ENCODE results near the gene TCP10L.
A peak's percentile ranks its signal among the peaks of the same experiment; 100 is the strongest.

TCP10L gene

GRCh38 chr21:32585970-32586369 lies 647 bp upstream of the TCP10L start:
- TF ChIP-seq POLR2A (IDR thresholded peaks at IDR 0.05; ENCODE audit: extremely low read depth, insufficient read length) = no peak
- TF ChIP-seq MAX (IDR thresholded peaks at IDR 0.05; ENCODE audit: low read depth, low read length) = no peak
- no peak for TF ChIP-seq MYC (IDR thresholded peaks at IDR 0.05; ENCODE audit: low read depth, low read length)
- TF ChIP-seq, protein P1, sequence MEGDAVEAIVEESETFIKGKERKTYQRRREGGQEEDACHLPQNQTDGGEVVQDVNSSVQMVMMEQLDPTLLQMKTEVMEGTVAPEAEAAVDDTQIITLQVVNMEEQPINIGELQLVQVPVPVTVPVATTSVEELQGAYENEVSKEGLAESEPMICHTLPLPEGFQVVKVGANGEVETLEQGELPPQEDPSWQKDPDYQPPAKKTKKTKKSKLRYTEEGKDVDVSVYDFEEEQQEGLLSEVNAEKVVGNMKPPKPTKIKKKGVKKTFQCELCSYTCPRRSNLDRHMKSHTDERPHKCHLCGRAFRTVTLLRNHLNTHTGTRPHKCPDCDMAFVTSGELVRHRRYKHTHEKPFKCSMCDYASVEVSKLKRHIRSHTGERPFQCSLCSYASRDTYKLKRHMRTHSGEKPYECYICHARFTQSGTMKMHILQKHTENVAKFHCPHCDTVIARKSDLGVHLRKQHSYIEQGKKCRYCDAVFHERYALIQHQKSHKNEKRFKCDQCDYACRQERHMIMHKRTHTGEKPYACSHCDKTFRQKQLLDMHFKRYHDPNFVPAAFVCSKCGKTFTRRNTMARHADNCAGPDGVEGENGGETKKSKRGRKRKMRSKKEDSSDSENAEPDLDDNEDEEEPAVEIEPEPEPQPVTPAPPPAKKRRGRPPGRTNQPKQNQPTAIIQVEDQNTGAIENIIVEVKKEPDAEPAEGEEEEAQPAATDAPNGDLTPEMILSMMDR (IDR thresholded peaks at IDR 0.05; ENCODE audit: low read depth, low read length) = no peak
- DNase-seq (ENCODE audit: low read depth) = no peak
- H3K4me3 ChIP-seq (ENCODE audit: low read depth, low read length) = no peak overlapping the region

GRCh38 chr21:32584472-32584871 lies 851 bp downstream of the TCP10L start:
- TF ChIP-seq MAX (IDR thresholded peaks at IDR 0.05; ENCODE audit: low read depth, low read length) (no peak), MYC (IDR thresholded peaks at IDR 0.05; ENCODE audit: low read depth, low read length) (no peak), POLR2A (IDR thresholded peaks at IDR 0.05; ENCODE audit: extremely low read depth, insufficient read length) (no peak)
- TF ChIP-seq, protein P1 (IDR thresholded peaks at IDR 0.05; ENCODE audit: low read depth, low read length) = no peak
- DNase-seq (ENCODE audit: low read depth) = no peak
- no peak overlapping the region for H3K4me3 ChIP-seq (ENCODE audit: low read depth, low read length)

DNA sequence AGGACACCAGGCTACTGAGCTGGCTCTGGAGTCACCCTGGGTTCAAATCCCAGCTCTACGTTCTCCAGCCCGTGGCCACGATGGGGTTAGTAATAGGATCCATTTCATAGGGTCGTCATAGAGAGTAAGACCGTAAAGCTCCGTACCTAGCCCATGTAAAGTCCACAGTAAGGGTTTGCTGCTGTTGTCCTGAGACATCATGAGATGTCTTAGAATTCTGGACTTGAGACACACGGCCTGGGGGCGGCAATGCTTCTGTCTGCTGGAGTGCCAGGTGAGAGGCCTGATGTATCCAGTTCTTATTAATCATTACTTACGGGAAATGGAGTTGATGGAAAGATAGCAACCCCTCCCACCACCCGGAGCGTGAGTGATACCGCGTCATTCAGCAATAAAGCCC lies 3.6 kb downstream of the TCP10L start:
- TF ChIP-seq, protein P1 (IDR thresholded peaks at IDR 0.05; ENCODE audit: low read depth, low read length) = no peak
- TF ChIP-seq POLR2A (IDR thresholded peaks at IDR 0.05; ENCODE audit: extremely low read depth, insufficient read length) (no peak), MAX (IDR thresholded peaks at IDR 0.05; ENCODE audit: low read depth, low read length) (no peak), MYC (IDR thresholded peaks at IDR 0.05; ENCODE audit: low read depth, low read length) (no peak)
- H3K4me3 ChIP-seq (ENCODE audit: low read depth, low read length) = no peak overlapping the region
- DNase-seq (ENCODE audit: low read depth) = no peak

DNA sequence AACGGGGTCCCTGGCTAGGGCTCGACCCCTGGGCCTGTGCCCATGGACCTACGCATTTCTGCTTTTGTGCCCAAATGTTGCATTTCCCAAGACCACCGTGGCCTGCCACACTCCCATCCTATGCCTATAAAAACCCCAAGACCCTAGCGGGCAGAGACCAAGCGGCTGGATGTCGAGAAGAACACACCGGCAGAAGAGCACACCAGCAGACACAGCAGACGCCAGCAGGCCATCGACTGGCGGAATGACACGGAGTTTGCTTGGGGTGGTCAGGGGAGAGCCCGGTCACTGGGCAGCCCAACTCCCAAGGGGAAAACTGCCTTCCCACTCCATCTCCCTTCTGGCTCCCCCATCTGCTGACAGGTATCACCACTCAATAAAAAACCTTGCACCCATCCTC lies 4.4 kb downstream of the TCP10L start:
- H3K4me3 ChIP-seq (ENCODE audit: low read depth, low read length) = no peak overlapping the region

DNA sequence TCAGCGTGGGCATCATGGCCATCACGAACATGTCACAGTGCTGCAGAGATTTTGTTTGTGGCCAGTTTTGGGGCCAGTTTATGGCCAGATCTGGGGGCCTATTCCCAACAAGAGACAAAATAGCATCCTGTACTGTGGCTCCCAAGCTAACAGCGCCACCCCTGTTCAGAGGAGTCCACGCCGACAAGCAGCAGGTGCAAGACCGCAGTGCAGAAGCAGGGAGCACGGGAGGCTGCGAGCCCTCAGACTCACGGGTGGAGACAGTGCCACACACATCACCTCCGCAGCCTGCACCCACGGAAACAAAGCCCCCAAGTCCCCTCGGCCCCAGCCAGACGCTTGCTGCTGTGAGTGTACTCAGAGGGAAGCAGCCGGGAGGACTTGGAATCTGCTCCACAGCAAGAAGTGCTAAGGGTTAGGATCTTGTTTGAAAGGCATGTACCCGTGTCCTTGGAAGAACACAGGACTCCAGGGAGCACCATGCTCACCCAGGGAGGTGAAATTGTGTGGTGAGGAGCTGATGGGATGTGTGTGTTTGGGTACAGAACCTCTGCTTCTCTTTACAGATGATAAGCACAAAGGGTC lies 7.1 kb downstream of the TCP10L start:
- no peak overlapping the region for H3K4me3 ChIP-seq (ENCODE audit: low read depth, low read length)
- TF ChIP-seq MYC (IDR thresholded peaks at IDR 0.05; ENCODE audit: low read depth, low read length) (no peak), MAX (IDR thresholded peaks at IDR 0.05; ENCODE audit: low read depth, low read length) (no peak), POLR2A (IDR thresholded peaks at IDR 0.05; ENCODE audit: extremely low read depth, insufficient read length) (no peak)
- TF ChIP-seq, protein P1 (IDR thresholded peaks at IDR 0.05; ENCODE audit: low read depth, low read length) = no peak
- DNase-seq (ENCODE audit: low read depth) = peak; percentile 16

More for the DNA sequence above, 4.4 kb downstream of the TCP10L start:
- DNase-seq (ENCODE audit: low read depth) = no peak
- no peak for TF ChIP-seq POLR2A (IDR thresholded peaks at IDR 0.05; ENCODE audit: extremely low read depth, insufficient read length)
- no peak for TF ChIP-seq MAX (IDR thresholded peaks at IDR 0.05; ENCODE audit: low read depth, low read length)
- TF ChIP-seq, protein P1 (IDR thresholded peaks at IDR 0.05; ENCODE audit: low read depth, low read length) = no peak
- TF ChIP-seq MYC (IDR thresholded peaks at IDR 0.05; ENCODE audit: low read depth, low read length) = no peak

Measured in NB4 (cell line).